Measurements from ENCODE around the gene NETO2.

NETO2 gene

DNA sequence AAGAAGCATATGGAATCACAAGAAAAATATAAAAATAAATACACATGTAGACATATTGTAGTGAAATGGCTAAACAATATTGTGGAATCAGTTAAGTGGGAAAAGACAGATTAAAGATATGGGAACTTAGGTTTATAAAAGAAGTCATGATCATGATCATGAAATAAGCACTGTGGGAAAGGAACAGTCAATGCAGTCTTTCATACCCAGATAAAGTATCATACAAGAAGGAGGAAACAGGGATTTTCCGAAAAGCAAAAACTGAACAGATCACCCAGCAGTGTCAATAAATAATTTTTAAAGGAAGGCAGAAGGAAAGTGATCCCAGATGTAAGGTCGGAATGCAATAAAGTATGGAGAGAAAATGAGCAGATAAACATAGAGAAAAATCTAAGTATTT, 71.6 kb downstream of the NETO2 start:
- TF ChIP-seq POLR2AphosphoS5 (IDR thresholded peaks at IDR 0.05; ENCODE audit: low read depth, low read length) (no peak), TAF1 (IDR thresholded peaks at IDR 0.05; ENCODE audit: borderline replicate concordance, insufficient read depth, low read length) (no peak), FOXP2 (optimal IDR thresholded peaks at IDR 0.05; ENCODE audit: borderline replicate concordance, extremely low read depth, extremely low read length, insufficient read depth) (no peak), SIN3A (IDR thresholded peaks at IDR 0.05; ENCODE audit: borderline replicate concordance, insufficient read depth, low read length) (no peak)
- TF ChIP-seq, protein P1, sequence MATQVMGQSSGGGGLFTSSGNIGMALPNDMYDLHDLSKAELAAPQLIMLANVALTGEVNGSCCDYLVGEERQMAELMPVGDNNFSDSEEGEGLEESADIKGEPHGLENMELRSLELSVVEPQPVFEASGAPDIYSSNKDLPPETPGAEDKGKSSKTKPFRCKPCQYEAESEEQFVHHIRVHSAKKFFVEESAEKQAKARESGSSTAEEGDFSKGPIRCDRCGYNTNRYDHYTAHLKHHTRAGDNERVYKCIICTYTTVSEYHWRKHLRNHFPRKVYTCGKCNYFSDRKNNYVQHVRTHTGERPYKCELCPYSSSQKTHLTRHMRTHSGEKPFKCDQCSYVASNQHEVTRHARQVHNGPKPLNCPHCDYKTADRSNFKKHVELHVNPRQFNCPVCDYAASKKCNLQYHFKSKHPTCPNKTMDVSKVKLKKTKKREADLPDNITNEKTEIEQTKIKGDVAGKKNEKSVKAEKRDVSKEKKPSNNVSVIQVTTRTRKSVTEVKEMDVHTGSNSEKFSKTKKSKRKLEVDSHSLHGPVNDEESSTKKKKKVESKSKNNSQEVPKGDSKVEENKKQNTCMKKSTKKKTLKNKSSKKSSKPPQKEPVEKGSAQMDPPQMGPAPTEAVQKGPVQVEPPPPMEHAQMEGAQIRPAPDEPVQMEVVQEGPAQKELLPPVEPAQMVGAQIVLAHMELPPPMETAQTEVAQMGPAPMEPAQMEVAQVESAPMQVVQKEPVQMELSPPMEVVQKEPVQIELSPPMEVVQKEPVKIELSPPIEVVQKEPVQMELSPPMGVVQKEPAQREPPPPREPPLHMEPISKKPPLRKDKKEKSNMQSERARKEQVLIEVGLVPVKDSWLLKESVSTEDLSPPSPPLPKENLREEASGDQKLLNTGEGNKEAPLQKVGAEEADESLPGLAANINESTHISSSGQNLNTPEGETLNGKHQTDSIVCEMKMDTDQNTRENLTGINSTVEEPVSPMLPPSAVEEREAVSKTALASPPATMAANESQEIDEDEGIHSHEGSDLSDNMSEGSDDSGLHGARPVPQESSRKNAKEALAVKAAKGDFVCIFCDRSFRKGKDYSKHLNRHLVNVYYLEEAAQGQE (IDR thresholded peaks at IDR 0.05; ENCODE audit: insufficient read depth in 1 of 2, low read depth in 2 of 2, low read length in 2 of 2), result no peak

DNA sequence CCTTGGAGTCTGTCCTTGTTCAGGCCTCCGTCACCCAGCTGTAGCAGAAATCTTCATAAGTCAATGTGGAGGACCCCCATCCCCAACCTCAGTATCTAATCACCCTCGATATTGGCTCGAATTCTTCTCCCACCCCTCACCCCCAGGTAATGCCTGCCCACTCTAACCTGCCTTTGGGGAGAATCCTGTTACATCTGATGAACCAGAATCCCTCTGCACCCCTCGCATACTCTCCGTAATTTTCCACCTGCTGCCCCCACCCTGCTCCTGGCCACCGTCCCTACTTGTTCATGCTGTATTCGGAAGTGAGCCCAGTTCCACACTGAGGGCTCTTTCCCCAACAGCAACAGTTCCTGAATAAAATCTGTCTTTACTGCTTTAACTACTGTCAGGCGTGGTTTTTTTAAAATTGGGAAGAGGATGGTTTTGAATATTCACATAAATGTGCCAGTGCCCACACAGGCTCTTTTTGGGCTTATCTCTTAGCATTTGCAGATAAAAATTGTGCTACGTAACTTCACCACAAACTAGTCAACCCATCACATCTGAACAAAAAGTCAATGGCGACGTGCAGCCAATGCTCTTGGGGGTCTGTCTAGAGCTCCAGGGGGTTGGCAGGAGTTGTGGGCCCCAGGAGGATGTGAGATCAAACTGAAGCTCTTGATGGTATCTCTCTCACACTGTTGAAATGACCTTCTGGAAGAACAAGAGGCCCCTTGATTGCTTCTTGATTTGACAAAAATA, 73.7 kb downstream of the NETO2 start:
- TF ChIP-seq, protein P1 (IDR thresholded peaks at IDR 0.05; ENCODE audit: insufficient read depth in 1 of 2, low read depth in 2 of 2, low read length in 2 of 2), result no peak
- TF ChIP-seq TAF1 (IDR thresholded peaks at IDR 0.05; ENCODE audit: borderline replicate concordance, insufficient read depth, low read length) (no peak), FOXP2 (optimal IDR thresholded peaks at IDR 0.05; ENCODE audit: borderline replicate concordance, extremely low read depth, extremely low read length, insufficient read depth) (no peak), POLR2AphosphoS5 (IDR thresholded peaks at IDR 0.05; ENCODE audit: low read depth, low read length) (no peak), SIN3A (IDR thresholded peaks at IDR 0.05; ENCODE audit: borderline replicate concordance, insufficient read depth, low read length) (no peak)

DNA sequence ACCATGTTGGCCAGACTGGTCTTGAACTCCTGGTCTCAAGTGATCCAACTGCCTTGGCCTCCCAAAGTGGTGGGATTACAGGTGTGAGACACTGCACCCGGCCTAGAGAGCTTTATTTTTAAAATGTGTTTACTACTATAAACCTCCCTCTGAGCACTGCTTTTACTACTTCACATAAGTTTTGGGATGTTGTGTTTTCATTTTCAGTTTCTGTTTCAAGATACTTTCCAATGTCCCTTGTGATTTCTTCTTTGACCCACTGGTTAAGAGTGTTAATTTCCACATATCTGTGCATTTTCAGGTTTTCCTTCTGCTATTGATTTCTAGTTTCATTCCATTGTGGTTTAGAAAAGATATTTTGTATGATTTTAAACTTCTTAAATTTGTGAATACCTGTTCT, 74.4 kb downstream of the NETO2 start:
- TF ChIP-seq, protein P1 (IDR thresholded peaks at IDR 0.05; ENCODE audit: insufficient read depth in 1 of 2, low read depth in 2 of 2, low read length in 2 of 2), result no peak
- TF ChIP-seq TAF1 (IDR thresholded peaks at IDR 0.05; ENCODE audit: borderline replicate concordance, insufficient read depth, low read length), result no peak
- TF ChIP-seq POLR2AphosphoS5 (IDR thresholded peaks at IDR 0.05; ENCODE audit: low read depth, low read length), result no peak

DNA sequence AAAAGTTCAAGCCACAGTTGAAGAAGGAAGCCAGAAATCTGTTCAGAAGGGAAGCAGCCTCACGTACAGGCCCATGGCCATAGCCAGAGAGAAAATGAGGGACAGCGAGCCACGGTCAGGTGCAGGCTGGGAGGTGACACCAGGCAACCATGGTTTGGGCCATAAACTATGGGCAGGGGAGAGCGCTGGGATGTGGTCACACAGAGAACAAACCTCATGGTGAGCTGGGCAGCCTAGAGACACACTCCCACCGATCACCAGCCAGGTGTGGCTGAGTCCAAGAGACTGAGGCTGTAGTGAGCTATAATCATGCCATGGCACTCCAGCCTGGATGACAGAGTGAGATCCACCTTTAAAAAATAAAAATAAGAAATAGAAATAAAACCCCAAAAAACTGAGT, 76.5 kb downstream of the NETO2 start:
- no peak for TF ChIP-seq TAF1 (IDR thresholded peaks at IDR 0.05; ENCODE audit: borderline replicate concordance, insufficient read depth, low read length)
- no peak for TF ChIP-seq POLR2AphosphoS5 (IDR thresholded peaks at IDR 0.05; ENCODE audit: low read depth, low read length)
- no peak for TF ChIP-seq FOXP2 (optimal IDR thresholded peaks at IDR 0.05; ENCODE audit: borderline replicate concordance, extremely low read depth, extremely low read length, insufficient read depth)
- no peak for TF ChIP-seq SIN3A (IDR thresholded peaks at IDR 0.05; ENCODE audit: borderline replicate concordance, insufficient read depth, low read length)
- TF ChIP-seq, protein P1 (IDR thresholded peaks at IDR 0.05; ENCODE audit: insufficient read depth in 1 of 2, low read depth in 2 of 2, low read length in 2 of 2), result no peak
